GM19324 (cell line): ENCODE measurements around the gene FER1L5.

Source experiments
- ATAC-seq: cut with Tn5 transposase; IDR thresholded peaks from one replicate; pipeline ENCODE4 v1.9.1; 2021; ENCODE audit warnings: mild to moderate bottlenecking, moderate library complexity; ENCODE audit not compliant: unreplicated experiment, low FRiP score

The FER1L5 gene

GRCh38 chr2:96693286-96694200, 51.0 kb downstream of the FER1L5 start:
- no peak for ATAC-seq

- ATAC-seq: no peak
These were observed 51.7 kb downstream of the FER1L5 start for GRCh38 chr2:96694279-96694678.

- ATAC-seq: no peak
These were observed 52.4 kb downstream of the FER1L5 start for GRCh38 chr2:96694816-96695455.

- no peak for ATAC-seq
These were observed 53.0 kb downstream of the FER1L5 start for GRCh38 chr2:96695602-96696001.

- ATAC-seq: no peak
These were observed 54.9 kb downstream of the FER1L5 start for GRCh38 chr2:96697476-96697875.

GRCh38 chr2:96698221-96698861, 55.8 kb downstream of the FER1L5 start:
- no peak for ATAC-seq

- no peak for ATAC-seq
These were observed 56.5 kb downstream of the FER1L5 start for GRCh38 chr2:96699021-96699420.

- no peak for ATAC-seq
These were observed 57.1 kb downstream of the FER1L5 start for GRCh38 chr2:96699621-96700020.

GRCh38 chr2:96700086-96700485, 57.5 kb downstream of the FER1L5 start:
- ATAC-seq: no peak

- no peak for ATAC-seq
These were observed 59.1 kb downstream of the FER1L5 start for GRCh38 chr2:96701636-96702035.

- no peak for ATAC-seq
These were observed 59.7 kb downstream of the FER1L5 start for GRCh38 chr2:96702098-96702785.

GRCh38 chr2:96703021-96703751, 60.6 kb downstream of the FER1L5 start:
- ATAC-seq: no peak

- ATAC-seq: no peak
These were observed 68.4 kb downstream of the FER1L5 start for GRCh38 chr2:96710985-96711384.

- no peak for ATAC-seq
These were observed 73.1 kb downstream of the FER1L5 start for GRCh38 chr2:96715658-96716057.

- ATAC-seq: no peak
These were observed 73.8 kb downstream of the FER1L5 start for GRCh38 chr2:96716388-96716787.

GRCh38 chr2:96726131-96726530, 83.6 kb downstream of the FER1L5 start:
- no peak for ATAC-seq

- ATAC-seq: no peak
These were observed 84.9 kb downstream of the FER1L5 start for GRCh38 chr2:96727431-96727830.

- no peak for ATAC-seq
These were observed 87.2 kb downstream of the FER1L5 start for GRCh38 chr2:96729748-96730147.

GRCh38 chr2:96730212-96730611, 87.6 kb downstream of the FER1L5 start:
- ATAC-seq: no peak

GRCh38 chr2:96733931-96734330, 91.4 kb downstream of the FER1L5 start:
- ATAC-seq: no peak
